ENCODE measurements around the gene CDT1.

DNA sequence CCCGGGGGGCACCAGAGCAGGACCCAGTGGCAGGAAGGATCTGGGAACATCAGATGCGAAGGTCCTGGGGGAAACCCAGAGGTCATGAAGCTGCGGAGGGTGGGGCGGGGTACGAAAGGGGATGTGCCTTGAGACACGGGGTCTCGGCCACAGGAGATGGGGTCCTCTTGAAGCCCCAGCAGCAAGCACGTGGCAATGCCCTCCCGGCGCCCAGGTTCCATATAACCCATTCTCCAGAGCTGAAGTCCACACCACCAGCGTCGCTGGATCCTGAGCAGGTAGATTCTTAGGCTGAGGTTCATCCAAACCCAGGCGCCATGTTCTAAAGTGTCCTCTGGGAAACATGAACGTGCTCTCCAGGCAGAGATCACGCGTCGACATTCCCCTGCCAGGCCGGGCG lies 39.5 kb upstream of the CDT1 start:
- TF ChIP-seq POLR2A (IDR thresholded peaks at IDR 0.05) (no peak), POLR2AphosphoS5 (IDR thresholded peaks at IDR 0.05; ENCODE audit: insufficient read depth in 1 of 2, low read depth in 1 of 2) (no peak), CTCF (IDR thresholded peaks at IDR 0.05) (no peak)

Measured in vagina (tissue), 2 donors.